GM12878 (cell line): ENCODE data around the gene RRAS. TPM values are rescaled to one million over a fixed set of nuclear protein-coding genes. Genes with fewer than 3 reads are reported as not detected.

ENCODE experiments used
- ATAC-seq: fragments of 200-7000 bp; cut with Tn5 transposase; 3 replicates; pipeline ENCODE4 v1.9.1; 2020; ENCODE audit warnings: mild to moderate bottlenecking, moderate library complexity
- BruUV-seq: library from RNA; stranded (reverse); fragments of 400-500 nt; replicated peaks from 2 replicates; lab custom pipeline; 2021; lab: Mats Ljungman, UMichigan
- CTCF ChIA-PET: fragments of 300-600 bp; sonication (Branson Sonifier 250); formaldehyde crosslinking; extraction: SDS; loops from one replicate; lab custom pipeline; 2021; ENCODE audit warnings: inconsistent platforms; lab: Yijun Ruan, JAX
- POLR2A ChIA-PET: fragments of 350-600 bp; formaldehyde crosslinking; extraction: SDS; loops from one replicate; lab custom pipeline; 2021; ENCODE audit warnings: inconsistent platforms; lab: Charles Lee
- RAD21 ChIA-PET: fragments of 300-600 bp; sonication (Branson Sonifier 250); formaldehyde crosslinking; loops from one replicate; lab custom pipeline; 2023; ENCODE audit warnings: antibody characterized with exemption; ENCODE audit not compliant: unreplicated experiment; lab: Charles Lee
- SMC1A ChIA-PET: fragments of 300-600 bp; sonication (Branson Sonifier 250); formaldehyde crosslinking; loops from one replicate; lab custom pipeline; 2023; ENCODE audit not compliant: unreplicated experiment, uncharacterized antibody; lab: Charles Lee
- DNase-seq: peaks from one replicate; pipeline ENCODE4 v3.0.0-alpha.2; 2011; ENCODE audit warnings: low read depth, low spot score
- FAIRE-seq: peaks from 3 replicates; lab custom pipeline; 2011; peaks lifted over from hg19 to GRCh38; lab: Jason Lieb, UNC
- H2AFZ ChIP-seq: 2 replicates; pipeline ENCODE4 v1.6.0; 2011; ENCODE audit warnings: low read depth, low read length, control low read depth; ENCODE audit not compliant: control insufficient read depth
- H3K27ac ChIP-seq: 2 replicates; pipeline ENCODE4 v1.5.1; 2011; ENCODE audit warnings: control low read depth; ENCODE audit not compliant: control insufficient read depth, insufficient read depth
- H3K27me3 ChIP-seq, 2 experiments: replicated peaks in 1 of 2; 2 replicates each; pipeline versions ENCODE4 v1.6.0 to v1.6.1; 2011; ENCODE audit warnings: low read length in 1 of 2; ENCODE audit not compliant: control insufficient read depth in 2 of 2, insufficient read depth in 2 of 2
- H3K36me3 ChIP-seq, 2 experiments: 2 replicates each; pipeline ENCODE4 v1.5.1; 2011; ENCODE audit warnings: low read length in 1 of 2; ENCODE audit not compliant: control insufficient read depth in 2 of 2, insufficient read depth in 2 of 2
- H3K4me1 ChIP-seq: 2 replicates; pipeline ENCODE4 v1.6.1; 2011; ENCODE audit warnings: mild to moderate bottlenecking, low read length, moderate library complexity, mixed read lengths; ENCODE audit not compliant: control insufficient read depth, insufficient read depth
- H3K4me2 ChIP-seq: 2 replicates; pipeline ENCODE4 v1.6.0; 2011; ENCODE audit warnings: control low read depth; ENCODE audit not compliant: control insufficient read depth, insufficient read depth
- H3K4me3 ChIP-seq: fragments of 200-600 bp; sonication (generic); 2 replicates; pipeline ENCODE4 v1.5.1; 2016
- H3K79me2 ChIP-seq: 2 replicates; pipeline ENCODE4 v1.6.0; 2011; ENCODE audit warnings: low read length; ENCODE audit not compliant: control insufficient read depth, insufficient read depth
- H3K9ac ChIP-seq: 2 replicates; pipeline ENCODE4 v1.8.0; 2011; ENCODE audit warnings: low read length, control low read depth, mixed read lengths; ENCODE audit not compliant: control insufficient read depth, insufficient read depth
- H3K9me3 ChIP-seq: replicated peaks from 3 replicates; pipeline ENCODE4 v1.5.1; 2011; ENCODE audit warnings: mild to moderate bottlenecking, low read length; ENCODE audit not compliant: control insufficient read depth, insufficient read depth
- H4K20me1 ChIP-seq: 2 replicates; pipeline ENCODE4 v1.6.0; 2011; ENCODE audit not compliant: control insufficient read depth, insufficient read depth
- BACH1 ChIP-seq: fragments of 450-650 bp; IDR thresholded peaks from 2 replicates; pipeline ENCODE4 v1.6.1; 2017; ENCODE audit warnings: mild to moderate bottlenecking, borderline replicate concordance
- CEBPB ChIP-seq, 2 experiments: fragments of 150-350 bp in 1 of 2; IDR thresholded peaks; 2 replicates each; pipeline ENCODE4 v1.6.1; 2012 to 2014; ENCODE audit warnings: low read depth in 2 of 2, low read length in 2 of 2, borderline replicate concordance in 1 of 2, inconsistent platforms in 1 of 2
- CREM ChIP-seq: IDR thresholded peaks from 2 replicates; pipeline ENCODE4 v1.6.1; 2014; ENCODE audit warnings: antibody characterized with exemption, low read depth
- EP300 ChIP-seq, 2 experiments: fragments of 150-350 bp in 1 of 2; IDR thresholded peaks; 2 replicates each; pipeline ENCODE4 v1.6.1; 2011 to 2012; ENCODE audit warnings: low read depth in 2 of 2, low read length in 2 of 2, borderline replicate concordance in 1 of 2, improper control_type of control experiment in 1 of 2, inconsistent platforms in 1 of 2; ENCODE audit not compliant: control insufficient read depth in 1 of 2
- ETV6 ChIP-seq, 2 experiments: fragments of 450-650 bp in 1 of 2; IDR thresholded peaks in 1 of 2; conservative IDR thresholded peaks in 1 of 2; 2 replicates each; pipeline ENCODE4 v1.6.1; 2014; ENCODE audit warnings: antibody characterized with exemption in 1 of 2, borderline replicate concordance in 1 of 2, low read depth in 1 of 2, mild to moderate bottlenecking in 1 of 2, moderate library complexity in 1 of 2
- KDM1A ChIP-seq: fragments of 200-600 bp; sonication (generic); IDR thresholded peaks from 2 replicates; pipeline ENCODE4 v1.6.1; 2016; ENCODE audit warnings: borderline replicate concordance
- MTA3 ChIP-seq: IDR thresholded peaks from 2 replicates; pipeline ENCODE4 v1.6.1; 2012; ENCODE audit warnings: low read length, inconsistent platforms, borderline replicate concordance
- NFXL1 ChIP-seq: fragments of 450-650 bp; IDR thresholded peaks from 2 replicates; pipeline ENCODE4 v1.6.1; 2017; ENCODE audit warnings: antibody characterized with exemption, mild to moderate bottlenecking, borderline replicate concordance
- NR2F1 ChIP-seq: fragments of 450-650 bp; conservative IDR thresholded peaks from 2 replicates; pipeline ENCODE4 v1.6.1; 2017; ENCODE audit warnings: mild to moderate bottlenecking
- POLR2AphosphoS2 ChIP-seq: IDR thresholded peaks from 2 replicates; pipeline ENCODE4 v1.6.1; 2011; ENCODE audit warnings: low read depth, mild to moderate bottlenecking, low read length, improper control_type of control experiment, moderate library complexity
- SMAD1 ChIP-seq: fragments of 450-650 bp; IDR thresholded peaks from 2 replicates; pipeline ENCODE4 v1.6.1; 2018; ENCODE audit warnings: mild to moderate bottlenecking, low read depth; ENCODE audit not compliant: partially characterized antibody
- ZNF622 ChIP-seq: fragments of 450-650 bp; IDR thresholded peaks from 2 replicates; pipeline ENCODE4 v1.6.1; 2017; ENCODE audit warnings: mild to moderate bottlenecking, inconsistent platforms
- WGBS: methylation state at CpG from one replicate; pipeline ENCODE4 v1.1.6; 2016; ENCODE audit warnings: low lambda C conversion rate; ENCODE audit not compliant: insufficient replicate concordance, insufficient coverage; ENCODE audit errors: missing lambda C conversion rate; 5-methylcytosine and 5-hydroxymethylcytosine counted together
- in situ Hi-C: fragments of 300-500 bp; cut with MboI; formaldehyde crosslinking; loops from 9 replicates; pipeline ENCODE4 v1.14.3; 2018; ENCODE audit warnings: mixed read lengths
- intact Hi-C: fragments of 100-400 bp; cut with micrococcal nuclease; formaldehyde crosslinking; loops from one replicate; pipeline ENCODE4 v1.14.2; 2022; ENCODE audit not compliant: unreplicated experiment
- polyA plus RNA-seq, 11 experiments: library from polyadenylated mRNA; depleted of rRNA in 4 of 11; unstranded in 6 of 11; stranded (reverse) in 5 of 11; fragments of >200 nt; fragmentation: Nextera tagmentation in 4 of 11; fragmentation: Illumina TruSeq in 1 of 11; extraction: Ambion mirVana in 4 of 11; extraction: Trizol in 1 of 11; gene quantifications; 1 replicate in 1 of 11; 2 replicates in 10 of 11; pipeline versions ENCODE4 v1.2.1 to v1.2.3, GENCODE V29; 2011 to 2016; ENCODE audit warnings: inconsistent platforms in 2 of 11, missing spikeins in 2 of 11, low read depth in 1 of 11
- total RNA-seq, 4 experiments: library from RNA; depleted of rRNA in 3 of 4; stranded (reverse); fragments of >200 nt in 3 of 4; fragmentation: Illumina TruSeq in 1 of 4; extraction: Trizol in 1 of 4; gene quantifications; 2 replicates each; pipeline versions ENCODE4 v1.2.1 to v1.2.3, GENCODE V29; 2013 to 2021
- TF ChIP-seq, protein P1 (sequence below): fragments of 450-650 bp; IDR thresholded peaks from 2 replicates; pipeline ENCODE4 v1.6.1; 2017; ENCODE audit warnings: mild to moderate bottlenecking, moderate library complexity

RRAS gene
- total and polyA plus RNA-seq, 10 of the 15 experiments (the other 5 are each of a cell fraction or from before 2014, with no cell fraction given): 0.24 to 5.8 (median 1.8) TPM

GRCh38 chr19:49658566-49659442, 18.9 kb upstream of the RRAS start:
- no peak for DNase-seq
- POLR2A ChIA-PET: no interaction called here

GRCh38 chr19:49658139-49658517, 18.2 kb upstream of the RRAS start:
- H2AFZ ChIP-seq: no peak overlapping the region
- H4K20me1 ChIP-seq: no peaks in the 10 kb centered on the region; the same call in none of the 2 replicates
- H3K4me1 ChIP-seq: peaks cover 6% of the 10 kb centered on the region
- no peak for DNase-seq
- H3K27ac ChIP-seq: no peak overlapping the region
- H3K9ac ChIP-seq: no peak overlapping the region
- in situ Hi-C loops: no loop called here
- ChIA-PET SMC1A (no interaction called here), POLR2A (no interaction called here), CTCF (interaction anchor here (0.5 kb wide), 1 partner anchor 18 kb away, joined by 3 read pairs; no protein-coding TSS in a partner anchor), RAD21 (no interaction called here)
- no peak for ATAC-seq
- no peak overlapping the region for H3K4me2 ChIP-seq
- no peaks in the 10 kb centered on the region for H3K27me3 ChIP-seq
- peaks cover 4% of the 10 kb centered on the region for H3K79me2 ChIP-seq
- peaks cover 12 to 49% of the 10 kb centered on the region in 2 experiments for H3K36me3 ChIP-seq
- no peak overlapping the region for H3K4me3 ChIP-seq
- FAIRE-seq: no peak
- no peaks in the 10 kb centered on the region for H3K9me3 ChIP-seq
- intact Hi-C loops: no loop called here
- TSS peak; percentile 56 for BruUV-seq
- 90% methylated on average over 14 of the region's 15 CpGs for WGBS
- TF ChIP-seq EP300 (IDR thresholded peaks at IDR 0.05; ENCODE audit: borderline replicate concordance in 1 of 2, control insufficient read depth in 1 of 2, low read depth in 2 of 2, low read length in 2 of 2): no peak
- no peak for TF ChIP-seq ETV6 (conservative IDR thresholded peaks at IDR 0.05 in 1 of 2, IDR thresholded peaks at IDR 0.05 in 1 of 2; ENCODE audit: borderline replicate concordance in 1 of 2, low read depth in 1 of 2)
- no peak for TF ChIP-seq NR2F1
- TF ChIP-seq MTA3: no peak
- TF ChIP-seq, protein P1, sequence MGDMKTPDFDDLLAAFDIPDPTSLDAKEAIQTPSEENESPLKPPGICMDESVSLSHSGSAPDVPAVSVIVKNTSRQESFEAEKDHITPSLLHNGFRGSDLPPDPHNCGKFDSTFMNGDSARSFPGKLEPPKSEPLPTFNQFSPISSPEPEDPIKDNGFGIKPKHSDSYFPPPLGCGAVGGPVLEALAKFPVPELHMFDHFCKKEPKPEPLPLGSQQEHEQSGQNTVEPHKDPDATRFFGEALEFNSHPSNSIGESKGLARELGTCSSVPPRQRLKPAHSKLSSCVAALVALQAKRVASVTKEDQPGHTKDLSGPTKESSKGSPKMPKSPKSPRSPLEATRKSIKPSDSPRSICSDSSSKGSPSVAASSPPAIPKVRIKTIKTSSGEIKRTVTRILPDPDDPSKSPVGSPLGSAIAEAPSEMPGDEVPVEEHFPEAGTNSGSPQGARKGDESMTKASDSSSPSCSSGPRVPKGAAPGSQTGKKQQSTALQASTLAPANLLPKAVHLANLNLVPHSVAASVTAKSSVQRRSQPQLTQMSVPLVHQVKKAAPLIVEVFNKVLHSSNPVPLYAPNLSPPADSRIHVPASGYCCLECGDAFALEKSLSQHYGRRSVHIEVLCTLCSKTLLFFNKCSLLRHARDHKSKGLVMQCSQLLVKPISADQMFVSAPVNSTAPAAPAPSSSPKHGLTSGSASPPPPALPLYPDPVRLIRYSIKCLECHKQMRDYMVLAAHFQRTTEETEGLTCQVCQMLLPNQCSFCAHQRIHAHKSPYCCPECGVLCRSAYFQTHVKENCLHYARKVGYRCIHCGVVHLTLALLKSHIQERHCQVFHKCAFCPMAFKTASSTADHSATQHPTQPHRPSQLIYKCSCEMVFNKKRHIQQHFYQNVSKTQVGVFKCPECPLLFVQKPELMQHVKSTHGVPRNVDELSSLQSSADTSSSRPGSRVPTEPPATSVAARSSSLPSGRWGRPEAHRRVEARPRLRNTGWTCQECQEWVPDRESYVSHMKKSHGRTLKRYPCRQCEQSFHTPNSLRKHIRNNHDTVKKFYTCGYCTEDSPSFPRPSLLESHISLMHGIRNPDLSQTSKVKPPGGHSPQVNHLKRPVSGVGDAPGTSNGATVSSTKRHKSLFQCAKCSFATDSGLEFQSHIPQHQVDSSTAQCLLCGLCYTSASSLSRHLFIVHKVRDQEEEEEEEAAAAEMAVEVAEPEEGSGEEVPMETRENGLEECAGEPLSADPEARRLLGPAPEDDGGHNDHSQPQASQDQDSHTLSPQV: no peak
- no peak for TF ChIP-seq BACH1
- TF ChIP-seq SMAD1: no peak
- no peak for TF ChIP-seq CREM
- TF ChIP-seq KDM1A: no peak
- no peak for TF ChIP-seq NFXL1
- TF ChIP-seq ZNF622: no peak

More at GRCh38 chr19:49658566-49659442, 18.9 kb upstream of the RRAS start:
- Histone ChIP-seq H3K4me1 (peaks cover 11% of the 10 kb centered on the region), H3K27me3 (no peaks in the 10 kb centered on the region), H3K79me2 (peaks cover 8% of the 10 kb centered on the region), H3K36me3 (peaks cover 12 to 45% of the 10 kb centered on the region in 2 experiments), H3K9me3 (no peaks in the 10 kb centered on the region), H4K20me1 (no peaks in the 10 kb centered on the region; the same call in none of the 2 replicates), H2AFZ (no peak overlapping the region), H3K27ac (no peak overlapping the region), H3K4me2 (no peak overlapping the region), H3K4me3 (no peak overlapping the region), H3K9ac (no peak overlapping the region)
- ChIA-PET RAD21 (no interaction called here), SMC1A (interaction anchor here (1.6 kb wide), 1 partner anchor 14 kb away, joined by 3 read pairs; no protein-coding TSS in a partner anchor), CTCF (interaction anchor here (0.9 kb wide), 1 partner anchor 15 kb away, joined by 3 read pairs; no protein-coding TSS in a partner anchor)
- intact Hi-C loops: no loop called here
- no TSS peak for BruUV-seq
- ATAC-seq (no peak), FAIRE-seq (no peak)
- in situ Hi-C loops: no loop called here
- WGBS: 89% methylated on average over 12 of the region's 12 CpGs
- no peak for TF ChIP-seq CEBPB (IDR thresholded peaks at IDR 0.05; ENCODE audit: borderline replicate concordance in 1 of 2, low read depth in 2 of 2, low read length in 2 of 2)
- 0 out of 2 replicates have a peak, but pooled peaks have one; percentile 31 for TF ChIP-seq POLR2AphosphoS2
- TF ChIP-seq, all 136 proteins: peak for 1
